ENCODE results near the gene C14orf93.
A peak's percentile ranks its signal among the peaks of the same experiment; 100 is the strongest.

DNA sequence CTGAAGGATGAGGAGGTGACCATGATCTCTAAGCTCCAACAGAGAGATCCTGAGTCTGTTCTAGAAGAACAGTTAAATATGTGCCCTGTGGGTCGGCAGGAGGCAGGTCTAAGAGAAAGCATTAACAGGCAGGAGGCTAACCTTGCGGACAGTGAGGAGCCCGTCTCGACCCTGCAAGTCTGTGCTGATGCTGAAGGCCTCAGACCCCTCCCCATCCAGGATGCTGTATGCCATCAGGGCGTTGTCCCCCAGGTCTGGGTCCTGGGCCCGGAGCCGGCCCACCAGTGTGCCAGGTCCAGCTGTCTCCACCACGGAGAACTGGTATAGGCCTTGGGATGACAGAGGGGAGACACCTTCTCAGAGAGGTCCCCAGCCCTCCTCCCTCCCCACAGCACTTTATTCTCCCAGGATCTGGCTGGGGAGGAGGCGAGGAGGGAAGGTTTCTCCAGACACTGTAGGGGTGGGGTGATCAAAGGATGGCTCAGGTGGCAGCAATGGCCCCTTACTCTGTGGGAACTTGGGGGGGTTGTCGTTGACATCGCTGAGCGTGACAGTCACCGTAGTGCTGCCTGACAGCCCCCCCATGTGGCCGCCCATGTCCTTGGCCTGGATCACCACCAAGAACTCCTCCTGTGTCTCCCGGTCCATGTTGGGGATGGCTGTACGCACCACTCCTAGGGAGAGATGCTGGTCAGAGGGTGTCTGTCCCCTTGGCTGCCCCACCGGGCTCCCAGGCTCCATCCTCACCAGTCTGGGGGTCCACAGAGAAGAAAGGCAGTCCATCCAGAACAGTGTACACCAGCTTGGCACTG lies 44.3 kb upstream of the C14orf93 start:
- TF ChIP-seq CTCF (conservative IDR thresholded peaks at IDR 0.05 in 1 of 2, IDR thresholded peaks at IDR 0.05 in 1 of 2; ENCODE audit: low read depth in 1 of 2, low read length in 2 of 2), result peak; percentile 11 to 13
- TF ChIP-seq EZH2 (IDR thresholded peaks at IDR 0.05; ENCODE audit: low read length, missing control alignments), result no peak
